Activated T-helper 1 cell treated with anti-CD3 and anti-CD28 coated beads, Interleukin-12 subunit alpha, Interleukin-12 subunit beta, Interleukin-2, Interleukin-4 antibody, amounts not matched to agents 30 ng/mL and 10 ng/mL and 1 ng/mL, durations not matched to agents 14 hours and 24 hours and 36 hours (primary cell): Measurements from ENCODE around the gene HDAC11. TPM values are rescaled to one million over a fixed set of nuclear protein-coding genes. Genes with fewer than 3 reads are reported as not detected.

Experiments
- DNase-seq: peaks from one replicate; pipeline ENCODE4 v3.0.0; 2021; ENCODE audit warnings: low spot score
- H3K27ac Mint-ChIP-seq: one replicate; pipeline ENCODE4 v1.8.0; 2021; ENCODE audit warnings: mild to moderate bottlenecking, mixed read lengths
- H3K27me3 Mint-ChIP-seq: one replicate; pipeline ENCODE4 v1.8.0; 2022; ENCODE audit warnings: mild to moderate bottlenecking, moderate library complexity, mixed read lengths; ENCODE audit not compliant: insufficient read depth
- H3K36me3 Mint-ChIP-seq: one replicate; pipeline ENCODE4 v1.8.0; 2021; ENCODE audit warnings: low read depth, mixed read lengths
- H3K4me1 Mint-ChIP-seq: one replicate; pipeline ENCODE4 v1.8.0; 2021; ENCODE audit warnings: low read depth, mixed read lengths
- H3K4me3 Mint-ChIP-seq: one replicate; pipeline ENCODE4 v1.8.0; 2021; ENCODE audit warnings: mild to moderate bottlenecking, moderate library complexity, mixed read lengths
- H3K9me3 Mint-ChIP-seq: one replicate; pipeline ENCODE4 v1.8.0; 2021; ENCODE audit warnings: mixed read lengths
- intact Hi-C: fragments of 100-400 bp; cut with micrococcal nuclease; formaldehyde crosslinking; loops from one replicate; pipeline ENCODE4 v1.15.1; 2024
- total RNA-seq: library from RNA; stranded (reverse); gene quantifications from 2 replicates; pipeline ENCODE4 v1.2.3, GENCODE V29; 2022

Gene HDAC11
- total RNA-seq, 1 donor from 2014 or later = 1.4 TPM

DNA sequence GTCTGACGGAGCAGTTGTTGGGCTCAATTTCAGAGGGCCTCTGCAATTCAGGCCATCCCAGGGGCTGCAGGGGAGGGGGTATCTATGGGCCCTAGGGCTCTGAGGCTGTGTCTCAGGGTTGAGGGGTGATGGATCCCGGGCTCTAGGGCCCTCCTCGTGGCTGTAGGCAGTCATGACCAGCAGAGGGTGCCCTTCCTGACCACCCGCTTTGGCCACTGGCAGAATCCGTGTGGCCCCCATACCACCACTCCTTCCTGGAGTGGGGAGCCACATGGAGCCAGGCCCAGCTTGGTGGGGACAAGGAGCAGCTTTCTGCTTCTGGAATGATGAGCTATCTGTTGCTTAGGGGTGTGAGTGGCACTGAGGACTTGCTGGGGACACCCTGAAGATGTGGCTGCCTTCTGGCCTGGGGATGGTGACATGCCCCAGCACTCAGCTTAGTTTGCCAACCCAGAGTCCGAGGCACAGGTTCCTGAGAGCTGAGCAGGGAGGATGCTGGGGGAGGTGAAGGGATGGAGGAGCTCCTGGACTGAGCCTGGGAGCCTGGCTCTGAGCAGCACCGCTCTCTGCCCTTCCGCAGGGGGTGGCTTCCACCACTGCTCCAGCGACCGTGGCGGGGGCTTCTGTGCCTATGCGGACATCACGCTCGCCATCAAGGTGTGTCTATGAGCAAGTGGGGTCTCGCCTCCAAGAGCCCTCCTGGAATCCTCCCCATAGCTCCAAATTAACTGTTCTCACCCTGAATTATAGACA is 20.2 kb downstream of the HDAC11 start:
- DNase-seq = no peak
- Mint-ChIP-seq H3K4me1 (no peaks in the 10 kb centered on the region), H3K9me3 (no peaks in the 10 kb centered on the region), H3K36me3 (no peaks in the 10 kb centered on the region), H3K27ac (no peak overlapping the region), H3K4me3 (no peak overlapping the region), H3K27me3 (no peaks in the 10 kb centered on the region)
- intact Hi-C loops = no loop called here

GRCh38 chr3:13501056-13501455 is 20.9 kb downstream of the HDAC11 start:
- no peaks in the 10 kb centered on the region for H3K36me3 Mint-ChIP-seq
- H3K9me3 Mint-ChIP-seq = no peaks in the 10 kb centered on the region
- intact Hi-C loops = no loop called here
- H3K27me3 Mint-ChIP-seq = no peaks in the 10 kb centered on the region
- H3K4me3 Mint-ChIP-seq = no peak overlapping the region
- H3K4me1 Mint-ChIP-seq = no peaks in the 10 kb centered on the region
- DNase-seq = no peak
- H3K27ac Mint-ChIP-seq = no peak overlapping the region

- H3K9me3 Mint-ChIP-seq = no peaks in the 10 kb centered on the region
- no peaks in the 10 kb centered on the region for H3K4me1 Mint-ChIP-seq
- H3K36me3 Mint-ChIP-seq = no peaks in the 10 kb centered on the region
- no peak overlapping the region for H3K4me3 Mint-ChIP-seq
- intact Hi-C loops = no loop called here
- H3K27ac Mint-ChIP-seq = no peak overlapping the region
- H3K27me3 Mint-ChIP-seq = no peaks in the 10 kb centered on the region
- no peak for DNase-seq
Observed at GRCh38 chr3:13501521-13501920, 21.4 kb downstream of the HDAC11 start.

DNA sequence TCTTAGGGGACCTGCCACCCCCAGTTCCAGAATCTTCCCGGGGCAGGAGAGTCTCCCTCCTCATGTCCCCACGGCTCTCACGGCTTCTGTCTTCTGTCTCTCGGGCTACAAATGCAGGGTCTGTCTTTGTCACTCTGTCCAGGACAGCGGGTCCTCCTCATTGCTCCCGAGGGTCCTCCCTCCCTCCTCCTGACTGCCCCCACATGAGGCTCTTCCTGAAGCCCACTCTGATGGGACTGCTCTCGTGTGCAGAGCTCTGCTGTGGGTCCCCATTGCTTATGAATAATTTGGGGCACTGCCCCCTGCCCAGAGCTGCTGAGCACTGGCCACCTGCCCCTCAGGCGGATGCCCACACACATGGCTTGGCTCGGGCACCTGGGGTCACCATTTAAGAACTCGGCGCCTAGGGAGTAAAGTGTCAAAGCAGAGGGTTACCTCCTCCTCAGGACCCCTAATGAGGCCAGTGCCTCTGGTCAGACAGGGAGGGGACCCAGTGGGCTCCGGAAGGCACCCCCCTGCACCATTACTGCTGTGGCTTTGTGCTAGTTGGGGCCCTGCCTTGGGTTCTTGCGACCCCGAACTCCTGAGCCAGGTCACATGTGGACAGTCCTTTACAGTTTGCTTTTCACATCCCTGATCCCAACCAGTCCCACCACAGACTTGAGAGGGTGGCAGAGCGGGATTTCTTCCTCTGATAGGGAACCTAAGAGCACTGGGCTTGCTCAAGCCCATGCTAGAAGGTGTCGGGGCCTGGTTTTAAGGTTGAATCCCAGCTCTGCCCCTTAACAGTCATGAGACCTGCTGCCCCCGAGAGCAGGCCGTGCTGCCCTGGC is 22.1 kb downstream of the HDAC11 start:
- intact Hi-C loops = no loop called here
- no peaks in the 10 kb centered on the region for H3K36me3 Mint-ChIP-seq
- no peak overlapping the region for H3K27ac Mint-ChIP-seq

DNA sequence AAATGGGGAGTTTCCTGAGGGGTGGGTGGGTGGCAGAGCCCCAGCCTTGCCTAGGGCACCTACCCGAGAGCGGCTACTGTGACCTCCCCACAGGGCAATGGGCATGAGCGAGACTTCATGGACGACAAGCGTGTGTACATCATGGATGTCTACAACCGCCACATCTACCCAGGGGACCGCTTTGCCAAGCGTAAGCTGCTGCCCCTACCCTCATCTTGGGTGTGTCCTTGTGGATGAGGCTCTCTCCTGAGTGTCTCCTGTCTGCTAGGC is 22.6 kb downstream of the HDAC11 start:
- Mint-ChIP-seq H3K4me3 (no peak overlapping the region), H3K27me3 (peaks cover 2% of the 10 kb centered on the region), H3K9me3 (no peaks in the 10 kb centered on the region), H3K4me1 (no peaks in the 10 kb centered on the region), H3K27ac (no peak overlapping the region), H3K36me3 (no peaks in the 10 kb centered on the region)
- intact Hi-C loops = no loop called here
- DNase-seq = no peak

More for the DNA sequence above, 22.1 kb downstream of the HDAC11 start:
- Mint-ChIP-seq H3K4me1 (no peaks in the 10 kb centered on the region), H3K9me3 (no peaks in the 10 kb centered on the region), H3K27me3 (peaks cover 1% of the 10 kb centered on the region), H3K4me3 (no peak overlapping the region)
- DNase-seq = no peak

DNA sequence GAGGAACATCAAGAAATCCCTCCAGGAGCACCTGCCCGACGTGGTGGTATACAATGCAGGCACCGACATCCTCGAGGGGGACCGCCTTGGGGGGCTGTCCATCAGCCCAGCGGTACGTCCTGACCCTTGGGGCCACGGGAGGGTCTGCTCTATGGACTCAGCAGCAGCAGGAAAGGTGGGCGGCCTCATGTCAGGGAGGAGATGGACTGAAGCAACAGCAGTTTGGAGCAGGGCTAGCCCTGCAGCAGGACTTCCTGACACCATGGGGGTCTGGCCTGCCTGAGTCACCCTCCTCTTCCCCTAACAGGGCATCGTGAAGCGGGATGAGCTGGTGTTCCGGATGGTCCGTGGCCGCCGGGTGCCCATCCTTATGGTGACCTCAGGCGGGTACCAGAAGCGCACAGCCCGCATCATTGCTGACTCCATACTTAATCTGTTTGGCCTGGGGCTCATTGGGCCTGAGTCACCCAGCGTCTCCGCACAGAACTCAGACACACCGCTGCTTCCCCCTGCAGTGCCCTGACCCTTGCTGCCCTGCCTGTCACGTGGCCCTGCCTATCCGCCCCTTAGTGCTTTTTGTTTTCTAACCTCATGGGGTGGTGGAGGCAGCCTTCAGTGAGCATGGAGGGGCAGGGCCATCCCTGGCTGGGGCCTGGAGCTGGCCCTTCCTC is 24.2 kb downstream of the HDAC11 start:
- intact Hi-C loops = no loop called here
- Mint-ChIP-seq H3K9me3 (no peaks in the 10 kb centered on the region), H3K4me3 (no peak overlapping the region), H3K36me3 (no peaks in the 10 kb centered on the region), H3K4me1 (no peaks in the 10 kb centered on the region), H3K27me3 (peaks cover 2% of the 10 kb centered on the region), H3K27ac (no peak overlapping the region)
- no peak for DNase-seq

DNA sequence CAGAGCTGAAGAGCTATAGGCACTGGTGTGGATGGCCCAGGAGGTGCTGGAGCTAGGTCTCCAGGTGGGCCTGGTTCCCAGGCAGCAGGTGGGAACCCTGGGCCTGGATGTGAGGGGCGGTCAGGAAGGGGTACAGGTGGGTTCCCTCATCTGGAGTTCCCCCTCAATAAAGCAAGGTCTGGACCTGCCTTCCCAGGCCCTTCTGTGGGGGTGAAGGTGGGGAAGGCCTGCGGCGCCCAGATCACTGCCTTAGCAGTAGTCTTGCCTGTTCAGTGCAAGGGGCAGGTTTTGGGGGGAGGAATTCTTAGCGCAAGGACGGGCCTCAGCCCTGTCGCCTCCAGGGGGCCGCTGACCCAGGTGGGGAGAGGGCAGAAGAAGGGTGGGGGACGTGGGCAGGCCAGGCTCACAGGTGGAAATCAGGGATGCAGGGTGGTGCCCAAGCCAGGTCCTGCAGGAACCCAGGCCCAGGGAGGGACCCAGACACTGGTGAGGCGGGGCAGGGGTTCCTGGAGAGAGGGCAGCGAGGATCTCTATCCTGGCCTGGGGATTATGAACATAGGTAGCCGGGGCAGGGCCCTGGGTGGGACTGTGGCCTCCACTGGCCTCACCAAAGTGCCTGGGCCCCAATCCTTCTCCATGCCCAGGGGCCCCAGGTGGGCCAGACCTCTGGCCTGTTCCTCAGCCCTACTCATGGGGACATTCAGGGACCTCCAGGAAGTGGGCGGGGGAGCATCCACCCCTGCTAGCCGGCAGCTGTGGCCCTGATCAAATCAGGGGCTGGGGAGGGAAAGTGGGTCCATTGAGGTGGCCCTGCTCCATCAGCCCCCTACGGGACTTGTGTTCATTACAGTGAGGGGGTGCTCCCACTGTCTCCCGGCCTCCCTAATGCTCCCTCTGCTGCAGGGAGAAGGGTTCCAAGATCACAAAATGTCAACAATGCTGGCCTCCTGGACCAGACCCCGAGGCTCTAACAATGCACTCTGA is 25.3 kb downstream of the HDAC11 start:
- H3K4me3 Mint-ChIP-seq = no peak overlapping the region
- no peaks in the 10 kb centered on the region for H3K9me3 Mint-ChIP-seq
- intact Hi-C loops = no loop called here
- DNase-seq = no peak
- H3K27me3 Mint-ChIP-seq = peaks cover 2% of the 10 kb centered on the region
- H3K36me3 Mint-ChIP-seq = no peaks in the 10 kb centered on the region
- H3K27ac Mint-ChIP-seq = no peak overlapping the region
- no peaks in the 10 kb centered on the region for H3K4me1 Mint-ChIP-seq

DNA sequence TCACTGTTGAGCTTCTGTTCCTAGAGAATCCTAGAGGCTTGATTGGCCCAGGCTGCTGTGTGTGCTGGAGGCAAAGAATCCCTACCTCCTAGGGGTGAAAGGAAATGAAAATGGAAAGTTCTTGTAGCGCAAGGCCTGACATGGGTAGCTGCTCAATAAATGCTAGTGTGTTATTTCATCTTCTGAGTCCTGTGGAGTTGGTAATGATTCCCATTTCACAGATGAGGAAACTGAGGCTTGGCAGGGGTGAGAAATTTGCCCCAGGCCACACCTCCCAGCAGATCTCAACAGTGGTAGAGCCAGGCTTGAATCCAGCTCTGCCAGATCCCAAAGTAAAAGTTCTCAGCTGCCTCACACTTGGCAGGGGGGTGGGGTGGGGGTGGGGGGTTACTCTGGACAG is 26.1 kb downstream of the HDAC11 start:
- no peaks in the 10 kb centered on the region for H3K36me3 Mint-ChIP-seq
- no peak overlapping the region for H3K27ac Mint-ChIP-seq
- intact Hi-C loops = no loop called here
- no peak for DNase-seq
- no peak overlapping the region for H3K4me3 Mint-ChIP-seq
- H3K9me3 Mint-ChIP-seq = no peaks in the 10 kb centered on the region
- no peaks in the 10 kb centered on the region for H3K4me1 Mint-ChIP-seq
- H3K27me3 Mint-ChIP-seq = peaks cover 2% of the 10 kb centered on the region

DNA sequence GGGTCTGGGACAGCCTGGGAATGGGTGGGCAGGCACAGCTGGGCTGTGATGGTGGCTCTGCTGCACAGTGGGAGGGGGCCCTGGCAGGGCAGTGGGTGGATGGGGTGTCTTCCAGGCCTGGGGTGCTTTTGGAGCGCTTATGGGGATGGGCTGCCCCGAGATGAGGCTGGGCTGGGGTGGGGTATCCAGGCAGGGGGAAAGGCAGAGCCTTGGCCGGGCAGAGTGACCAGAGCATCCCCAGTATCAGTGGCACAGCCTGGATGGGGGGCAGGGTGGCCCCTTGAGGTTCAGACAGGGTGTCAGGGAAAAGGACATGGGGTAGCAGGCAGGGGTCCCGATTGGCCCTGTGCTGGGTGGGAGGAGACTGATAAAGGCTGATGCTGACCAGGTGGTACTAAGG is 26.6 kb downstream of the HDAC11 start:
- H3K27me3 Mint-ChIP-seq = peaks cover 2% of the 10 kb centered on the region
- no peaks in the 10 kb centered on the region for H3K9me3 Mint-ChIP-seq
- H3K27ac Mint-ChIP-seq = no peak overlapping the region
- DNase-seq = no peak
- intact Hi-C loops = no loop called here
- H3K4me3 Mint-ChIP-seq = no peak overlapping the region
- H3K36me3 Mint-ChIP-seq = no peaks in the 10 kb centered on the region
- no peaks in the 10 kb centered on the region for H3K4me1 Mint-ChIP-seq

DNA sequence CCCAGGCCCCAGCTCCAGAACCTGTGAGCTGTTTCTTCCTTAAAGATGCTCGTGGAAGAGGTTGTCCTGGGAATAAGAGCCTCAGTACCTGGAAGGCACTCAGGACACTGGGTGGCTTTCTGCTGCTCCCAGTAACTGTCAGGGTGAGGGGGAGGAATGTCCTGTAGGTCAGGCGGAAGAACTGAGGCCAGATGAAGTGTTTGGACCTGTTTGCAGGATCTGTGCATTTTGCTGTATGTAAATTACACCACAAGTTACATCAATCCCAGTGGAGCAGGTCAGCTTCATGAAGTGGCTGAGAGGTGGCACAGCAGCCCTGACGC is 27.1 kb downstream of the HDAC11 start:
- DNase-seq = no peak
- H3K27ac Mint-ChIP-seq = no peak overlapping the region
- H3K4me3 Mint-ChIP-seq = no peak overlapping the region
- intact Hi-C loops = no loop called here
- peaks cover 2% of the 10 kb centered on the region for H3K27me3 Mint-ChIP-seq
- H3K4me1 Mint-ChIP-seq = no peaks in the 10 kb centered on the region
- H3K36me3 Mint-ChIP-seq = no peaks in the 10 kb centered on the region
- H3K9me3 Mint-ChIP-seq = no peaks in the 10 kb centered on the region

- intact Hi-C loops = no loop called here
- Mint-ChIP-seq H3K27ac (no peak overlapping the region), H3K4me1 (no peaks in the 10 kb centered on the region), H3K9me3 (no peaks in the 10 kb centered on the region), H3K4me3 (no peak overlapping the region), H3K36me3 (no peaks in the 10 kb centered on the region), H3K27me3 (peaks cover 3% of the 10 kb centered on the region)
- no peak for DNase-seq
Observed at GRCh38 chr3:13507570-13508339, 27.6 kb downstream of the HDAC11 start.

DNA sequence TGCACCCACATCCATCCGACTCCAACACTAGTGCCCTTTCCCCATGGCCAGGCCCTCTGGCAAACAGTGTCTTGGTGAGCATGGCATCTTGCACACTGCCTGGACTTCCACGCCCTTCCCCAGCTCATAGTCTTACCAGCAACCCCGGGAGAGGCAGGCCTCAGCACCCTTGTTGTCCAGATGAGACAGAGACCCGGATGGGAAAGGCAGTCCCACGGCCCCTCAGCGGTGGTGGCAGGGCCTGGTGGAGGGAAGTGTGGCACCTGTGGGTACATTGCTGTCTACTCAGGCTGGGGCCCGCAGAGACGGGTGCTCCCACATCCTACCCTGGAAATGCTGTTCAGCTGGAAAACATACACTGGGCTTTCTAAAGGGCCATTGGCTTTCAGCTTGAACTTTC is 28.4 kb downstream of the HDAC11 start:
- Mint-ChIP-seq H3K27me3 (peaks cover 3% of the 10 kb centered on the region), H3K27ac (no peak overlapping the region), H3K9me3 (no peaks in the 10 kb centered on the region), H3K36me3 (no peaks in the 10 kb centered on the region), H3K4me3 (no peak overlapping the region), H3K4me1 (no peaks in the 10 kb centered on the region)
- no peak for DNase-seq
- intact Hi-C loops = no loop called here
